C4-2B (cell line): ENCODE results near the gene PDCD1.

Source experiments
- H3K27ac ChIP-seq: fragments of 450-650 bp; 2 replicates; pipeline ENCODE4 v1.5.1; 2017
- ZFX ChIP-seq: fragments of 450-650 bp; IDR thresholded peaks from 2 replicates; pipeline ENCODE4 v1.6.1; 2017
- TF ChIP-seq, protein P1 (sequence below): fragments of 450-650 bp; conservative IDR thresholded peaks from 2 replicates; pipeline ENCODE4 v1.5.1; 2017; ENCODE audit warnings: mild to moderate bottlenecking

PDCD1 gene

DNA sequence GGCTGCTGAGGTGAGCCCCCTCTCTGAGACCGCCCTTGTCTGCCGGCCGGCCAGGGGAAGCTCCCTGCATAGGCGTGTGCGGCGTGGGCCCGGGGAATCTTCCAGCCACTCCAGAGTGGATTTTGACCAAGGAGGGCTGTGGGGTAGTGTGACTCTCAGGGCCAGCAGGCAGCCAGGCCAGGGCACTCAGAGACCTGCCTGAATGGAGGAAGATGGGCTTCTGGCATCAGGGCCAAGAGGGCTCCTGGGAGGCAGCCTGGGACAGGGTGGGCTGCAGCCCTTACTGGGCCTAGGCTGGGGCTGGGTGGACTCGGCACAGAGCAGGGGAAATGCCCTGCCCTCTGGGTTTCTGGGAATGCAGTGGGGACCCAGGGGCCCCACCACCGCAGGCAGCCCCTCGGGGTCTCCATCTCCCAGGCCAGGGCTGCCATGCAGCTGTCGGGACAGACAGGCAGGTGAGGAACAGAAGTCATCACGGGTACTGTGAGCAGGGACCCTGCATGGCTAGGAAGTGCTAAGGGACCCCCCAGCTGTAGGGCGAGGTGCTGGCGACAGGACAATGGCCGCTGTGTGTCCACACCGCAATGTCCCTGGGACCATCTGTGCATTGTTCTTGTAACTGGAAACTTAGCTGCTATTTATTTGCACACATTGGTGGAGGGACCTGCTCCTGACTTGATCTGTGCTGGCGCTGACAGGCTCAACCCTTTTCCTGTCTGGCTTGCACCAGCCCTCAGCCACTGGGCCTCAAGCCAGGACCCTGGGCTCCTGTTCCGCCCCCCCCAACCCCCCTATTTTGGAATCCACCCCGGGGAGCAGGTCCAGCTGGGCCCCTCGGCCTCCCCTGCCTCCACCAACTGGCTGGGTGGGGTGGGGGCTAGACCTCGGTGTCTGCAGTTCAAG lies 4.1 kb downstream of the PDCD1 start:
- H3K27ac ChIP-seq, result no peak overlapping the region
- TF ChIP-seq ZFX, result no peak
- TF ChIP-seq, protein P1, sequence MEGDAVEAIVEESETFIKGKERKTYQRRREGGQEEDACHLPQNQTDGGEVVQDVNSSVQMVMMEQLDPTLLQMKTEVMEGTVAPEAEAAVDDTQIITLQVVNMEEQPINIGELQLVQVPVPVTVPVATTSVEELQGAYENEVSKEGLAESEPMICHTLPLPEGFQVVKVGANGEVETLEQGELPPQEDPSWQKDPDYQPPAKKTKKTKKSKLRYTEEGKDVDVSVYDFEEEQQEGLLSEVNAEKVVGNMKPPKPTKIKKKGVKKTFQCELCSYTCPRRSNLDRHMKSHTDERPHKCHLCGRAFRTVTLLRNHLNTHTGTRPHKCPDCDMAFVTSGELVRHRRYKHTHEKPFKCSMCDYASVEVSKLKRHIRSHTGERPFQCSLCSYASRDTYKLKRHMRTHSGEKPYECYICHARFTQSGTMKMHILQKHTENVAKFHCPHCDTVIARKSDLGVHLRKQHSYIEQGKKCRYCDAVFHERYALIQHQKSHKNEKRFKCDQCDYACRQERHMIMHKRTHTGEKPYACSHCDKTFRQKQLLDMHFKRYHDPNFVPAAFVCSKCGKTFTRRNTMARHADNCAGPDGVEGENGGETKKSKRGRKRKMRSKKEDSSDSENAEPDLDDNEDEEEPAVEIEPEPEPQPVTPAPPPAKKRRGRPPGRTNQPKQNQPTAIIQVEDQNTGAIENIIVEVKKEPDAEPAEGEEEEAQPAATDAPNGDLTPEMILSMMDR, result no peak

DNA sequence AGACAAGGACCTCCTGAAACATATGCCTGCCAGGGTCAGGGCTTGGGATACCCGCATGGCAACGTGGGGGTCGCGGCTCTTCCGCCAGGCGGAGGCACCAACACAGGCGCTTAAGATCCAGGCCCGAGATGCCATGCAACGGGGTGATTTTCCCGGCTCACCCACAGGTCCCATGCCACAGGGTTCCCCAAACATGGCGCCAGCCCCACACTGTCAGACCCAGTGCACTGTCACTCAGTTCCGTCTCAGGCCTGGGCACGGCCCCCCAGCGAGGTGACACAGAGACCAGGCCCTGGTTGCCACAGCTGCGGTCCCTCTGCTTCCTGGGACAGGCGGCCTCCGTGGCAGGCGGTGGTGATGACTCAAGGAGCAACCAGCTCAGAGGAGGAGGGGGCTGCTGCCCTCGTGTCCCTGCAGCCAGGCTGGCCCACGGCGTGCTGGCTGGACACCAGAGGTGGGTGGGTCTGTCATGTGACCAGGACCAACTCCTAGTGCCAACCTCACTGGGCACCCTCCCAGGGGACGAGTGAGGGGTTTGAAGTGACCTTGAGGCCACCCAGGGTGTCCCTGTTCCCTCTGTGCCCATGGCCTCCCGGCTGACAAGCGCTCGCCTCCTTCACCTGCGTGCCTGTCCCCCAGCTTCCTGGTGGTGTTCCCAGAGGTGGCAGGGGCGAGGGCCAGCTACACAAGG lies 4.9 kb downstream of the PDCD1 start:
- TF ChIP-seq, protein P1, result no peak
- no peak for TF ChIP-seq ZFX
- H3K27ac ChIP-seq, result no peak overlapping the region

DNA sequence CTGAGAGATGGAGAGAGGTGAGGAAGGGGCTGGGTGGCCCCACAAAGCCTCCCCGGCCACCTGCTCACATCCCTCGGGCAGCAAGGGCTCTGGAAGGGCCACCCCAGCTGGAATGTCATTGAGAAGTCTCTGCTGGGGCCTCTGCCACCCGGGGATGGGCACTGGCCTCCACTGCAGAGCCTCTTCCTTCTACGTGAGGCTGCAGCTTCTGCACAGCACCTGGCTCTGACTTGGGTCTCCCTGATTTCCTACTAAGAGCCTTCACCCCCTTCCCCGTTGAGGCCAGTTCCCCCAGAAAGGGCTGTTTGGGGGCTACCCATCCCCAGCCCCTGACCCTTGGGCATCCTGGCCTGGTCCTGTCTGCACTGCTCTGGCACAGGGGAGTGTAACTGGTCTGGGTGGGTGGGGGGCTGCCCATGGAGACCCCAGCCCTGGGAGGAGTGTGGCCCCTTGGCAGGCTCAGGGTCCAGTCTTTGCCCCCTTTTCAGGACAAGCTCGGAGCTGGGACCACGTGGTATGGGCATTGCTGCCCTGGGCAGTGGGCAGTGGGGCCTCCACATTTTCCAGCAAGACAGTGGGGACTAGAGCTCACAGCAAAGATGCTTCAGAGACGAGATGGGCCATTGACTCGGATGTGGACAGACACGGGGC lies 5.6 kb downstream of the PDCD1 start:
- no peak overlapping the region for H3K27ac ChIP-seq
- no peak for TF ChIP-seq ZFX
- TF ChIP-seq, protein P1, result no peak

DNA sequence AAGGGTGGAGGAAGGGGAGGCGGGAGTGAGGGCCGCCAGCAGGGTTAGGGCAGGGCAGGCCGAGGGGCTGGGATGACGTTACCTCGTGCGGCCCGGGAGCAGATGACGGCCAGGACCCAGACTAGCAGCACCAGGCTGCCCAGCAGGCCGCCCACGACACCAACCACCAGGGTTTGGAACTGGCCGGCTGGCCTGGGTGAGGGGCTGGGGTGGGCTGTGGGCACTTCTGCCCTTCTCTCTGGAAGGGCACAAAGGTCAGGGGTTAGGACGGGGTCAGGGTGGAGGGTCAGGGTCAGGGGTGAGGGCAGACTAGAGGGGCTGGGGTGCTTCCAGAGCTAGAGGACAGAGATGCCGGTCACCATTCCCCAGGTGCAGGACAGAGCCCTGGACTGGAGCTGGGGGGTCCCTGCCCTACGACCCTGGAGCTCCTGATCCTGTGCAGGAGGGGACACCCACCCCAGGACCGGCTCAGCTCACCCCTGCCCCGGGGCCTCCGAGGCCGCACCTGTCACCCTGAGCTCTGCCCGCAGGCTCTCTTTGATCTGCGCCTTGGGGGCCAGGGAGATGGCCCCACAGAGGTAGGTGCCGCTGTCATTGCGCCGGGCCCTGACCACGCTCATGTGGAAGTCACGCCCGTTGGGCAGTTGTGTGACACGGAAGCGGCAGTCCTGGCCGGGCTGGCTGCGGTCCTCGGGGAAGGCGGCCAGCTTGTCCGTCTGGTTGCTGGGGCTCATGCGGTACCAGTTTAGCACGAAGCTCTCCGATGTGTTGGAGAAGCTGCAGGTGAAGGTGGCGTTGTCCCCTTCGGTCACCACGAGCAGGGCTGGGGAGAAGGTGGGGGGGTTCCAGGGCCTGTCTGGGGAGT lies 6.3 kb downstream of the PDCD1 start:
- no peak overlapping the region for H3K27ac ChIP-seq
- no peak for TF ChIP-seq ZFX

DNA sequence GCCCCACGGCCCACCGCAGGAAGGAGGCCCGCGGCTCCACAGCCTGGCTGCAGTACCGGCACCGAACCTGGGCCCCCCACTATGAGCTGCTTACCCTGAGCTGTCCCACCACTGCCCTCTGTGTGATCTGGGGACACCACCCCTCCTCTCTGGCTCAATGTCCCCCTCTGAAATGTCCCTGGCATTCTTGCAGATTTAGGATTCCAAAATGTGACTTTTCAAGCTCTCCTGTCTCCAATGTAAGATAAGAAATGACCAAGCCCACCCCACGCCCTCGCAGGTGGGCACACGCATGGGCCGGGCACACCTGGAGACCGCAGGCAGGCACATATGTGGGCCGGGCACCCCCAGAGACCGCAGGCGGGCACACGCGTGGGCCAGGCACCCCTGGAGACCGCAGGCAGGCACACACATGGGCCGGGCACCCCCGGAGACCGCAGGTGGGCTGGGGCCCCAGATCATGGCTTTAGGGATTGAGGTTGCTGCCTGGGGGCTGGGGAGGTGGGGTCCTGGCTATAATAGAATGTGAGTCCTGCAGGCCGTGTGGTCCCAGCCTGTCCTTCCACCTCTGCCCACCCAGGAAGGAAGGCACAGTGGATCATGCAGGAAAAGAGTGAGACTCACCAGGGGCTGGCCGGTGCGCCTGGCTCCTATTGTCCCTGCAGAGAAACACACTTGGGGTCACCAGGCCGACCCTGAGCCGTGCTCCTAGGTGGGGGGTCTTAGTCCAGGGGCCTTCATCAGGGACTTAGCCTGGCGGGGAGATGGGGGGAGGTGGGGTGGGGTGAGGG lies 7.2 kb downstream of the PDCD1 start:
- H3K27ac ChIP-seq, result no peak overlapping the region
- TF ChIP-seq ZFX, result no peak
- TF ChIP-seq, protein P1, result no peak

GRCh38 chr2:241850544-241851324 lies 8.0 kb downstream of the PDCD1 start:
- H3K27ac ChIP-seq, result no peak overlapping the region

More at GRCh38 chr2:241850544-241851324, 8.0 kb downstream of the PDCD1 start:
- TF ChIP-seq ZFX, result no peak
- TF ChIP-seq, protein P1, result no peak
